Measurements from ENCODE around the gene CERS4. TPM values are rescaled to one million over a fixed set of nuclear protein-coding genes. Genes with fewer than 3 reads are reported as not detected.

CERS4 gene
- total and polyA plus RNA-seq, 2 experiments from 2014 or later: 68.5 to 109 TPM

GRCh38 chr19:8251025-8251472, 41.9 kb downstream of the CERS4 start:
- H3K4me2 ChIP-seq: no peak overlapping the region
- no peak for DNase-seq (ENCODE audit: low spot score)
- peaks cover 30% of the 10 kb centered on the region for H3K36me3 Mint-ChIP-seq (ENCODE audit: low read depth)
- peaks cover 1% of the 10 kb centered on the region for H3K27me3 Mint-ChIP-seq (ENCODE audit: insufficient read depth, low read depth, poor library complexity)
- no peaks in the 10 kb centered on the region for H3K4me1 ChIP-seq (ENCODE audit: insufficient read depth)
- H3K79me2 ChIP-seq (replicated peaks; ENCODE audit: insufficient read depth): peaks cover 8% of the 10 kb centered on the region; the same call in 1 of the 2 replicates
- H3K9me3 Mint-ChIP-seq: peaks cover 4% of the 10 kb centered on the region; the same call in 2 of the 3 replicates
- peaks cover 8% of the 10 kb centered on the region; the same call in 1 of the 2 replicates for H3K36me3 ChIP-seq (ENCODE audit: insufficient read depth)
- no peak overlapping the region for H3K27ac ChIP-seq (ENCODE audit: low read depth)
- H3F3A ChIP-seq (replicated peaks; ENCODE audit: low read depth): peaks cover 12% of the 10 kb centered on the region; the same call in 1 of the 2 replicates
- peaks cover 2% of the 10 kb centered on the region; the same call in 1 of the 3 replicates for H3K4me1 Mint-ChIP-seq
- H3K4me3 ChIP-seq: no peak overlapping the region
- no peaks in the 10 kb centered on the region for H3K27me3 ChIP-seq (ENCODE audit: insufficient read depth)
- H4K20me1 ChIP-seq (replicated peaks; ENCODE audit: insufficient read depth): peaks cover 9% of the 10 kb centered on the region
- H3K9me2 ChIP-seq (ENCODE audit: insufficient read depth): peaks cover 6% of the 10 kb centered on the region; the same call in 1 of the 2 replicates
- H3K27ac Mint-ChIP-seq: no peak overlapping the region
- TF ChIP-seq JUNB (IDR thresholded peaks at IDR 0.05; ENCODE audit: unreplicated experiment): no peak
- no peak for TF ChIP-seq NANOG (IDR thresholded peaks at IDR 0.05; ENCODE audit: borderline replicate concordance)
- no peak for TF ChIP-seq EZH2phosphoT487 (IDR thresholded peaks at IDR 0.05; ENCODE audit: unreplicated experiment)
- no peak for TF ChIP-seq ZNF331 (CRISPR knock-in tag; IDR thresholded peaks at IDR 0.05; ENCODE audit: low read depth)
- TF ChIP-seq EZH2 (IDR thresholded peaks at IDR 0.05; ENCODE audit: low read depth, unreplicated experiment): no peak
- TF ChIP-seq CREB1 (CRISPR knock-in tag; IDR thresholded peaks at IDR 0.05; ENCODE audit: low read depth): no peak
- TF ChIP-seq POLR2AphosphoS5 (IDR thresholded peaks at IDR 0.05; ENCODE audit: low read depth): no peak
- TF ChIP-seq CTCF (conservative IDR thresholded peaks at IDR 0.05; ENCODE audit: low read depth in 2 of 2): no peak
- no peak for TF ChIP-seq ZNF114 (CRISPR knock-in tag; IDR thresholded peaks at IDR 0.05)
- TF ChIP-seq REST (IDR thresholded peaks at IDR 0.05; ENCODE audit: unreplicated experiment): no peak
- no peak for TF ChIP-seq ZNF462 (CRISPR knock-in tag; IDR thresholded peaks at IDR 0.05)
- no peak for TF ChIP-seq ETS1 (IDR thresholded peaks at IDR 0.05)
- no peak for TF ChIP-seq STAT1 (IDR thresholded peaks at IDR 0.05; ENCODE audit: unreplicated experiment)
- ATAC-seq: no peak
- no peak overlapping the region for H3K4me3 Mint-ChIP-seq
- H2AFZ ChIP-seq: no peak overlapping the region
